H9 (cell line): Measurements from ENCODE around the gene GFI1B. TPM values are rescaled to one million over a fixed set of nuclear protein-coding genes. Genes with fewer than 3 reads are reported as not detected.

Experiments
- DNase-seq: peaks from one replicate; pipeline ENCODE4 v3.0.0-alpha.2; 2017
- H2AFZ ChIP-seq: one replicate; pipeline ENCODE4 v1.6.1; 2013; ENCODE audit warnings: mild to moderate bottlenecking, low read length, control low read depth, moderate library complexity
- H2AK5ac ChIP-seq: 2 replicates; pipeline ENCODE4 v1.6.1; 2013; ENCODE audit warnings: low read length, control low read depth, mixed read lengths; ENCODE audit not compliant: insufficient read length
- H2BK120ac ChIP-seq: one replicate; pipeline ENCODE4 v1.6.1; 2013; ENCODE audit warnings: low read depth, mild to moderate bottlenecking, low read length, control low read depth, inconsistent platforms; ENCODE audit not compliant: poor library complexity, severe bottlenecking
- H2BK12ac ChIP-seq: 2 replicates; pipeline ENCODE4 v1.6.1; 2013; ENCODE audit warnings: low read length, control low read depth, mixed read lengths, low read depth; ENCODE audit not compliant: insufficient read length
- H2BK15ac ChIP-seq: 2 replicates; pipeline ENCODE4 v1.6.1; 2013; ENCODE audit warnings: low read depth, low read length, control low read depth
- H2BK20ac ChIP-seq: one replicate; pipeline ENCODE4 v1.6.1; 2013; ENCODE audit warnings: low read depth, mild to moderate bottlenecking, low read length, control low read depth, inconsistent platforms; ENCODE audit not compliant: poor library complexity, severe bottlenecking
- H2BK5ac ChIP-seq: 2 replicates; pipeline ENCODE4 v1.6.1; 2013; ENCODE audit warnings: low read length, control low read depth, mixed read lengths; ENCODE audit not compliant: insufficient read length
- H3K14ac ChIP-seq: 2 replicates; pipeline ENCODE4 v1.6.1; 2013; ENCODE audit warnings: low read length, control low read depth; ENCODE audit not compliant: insufficient read depth
- H3K18ac ChIP-seq: 2 replicates; pipeline ENCODE4 v1.6.1; 2013; ENCODE audit warnings: low read depth, mild to moderate bottlenecking, mixed read lengths, low read length, control low read depth; ENCODE audit not compliant: insufficient read length
- H3K23ac ChIP-seq: 2 replicates; pipeline ENCODE4 v1.6.1; 2013; ENCODE audit warnings: low read length, control low read depth, mixed read lengths, low read depth; ENCODE audit not compliant: insufficient read length
- H3K23me2 ChIP-seq: 2 replicates; pipeline ENCODE4 v1.6.1; 2013; ENCODE audit warnings: low read depth, mild to moderate bottlenecking, mixed read lengths, low read length, control low read depth; ENCODE audit not compliant: insufficient read length, poor library complexity, severe bottlenecking
- H3K27ac ChIP-seq: 2 replicates; pipeline ENCODE4 v1.5.1; 2013; ENCODE audit warnings: low read length, control low read depth, mixed read lengths, low read depth; ENCODE audit not compliant: insufficient read length
- H3K27me3 ChIP-seq: 2 replicates; pipeline ENCODE4 v1.6.1; 2013; ENCODE audit warnings: low read length, control low read depth, inconsistent platforms; ENCODE audit not compliant: insufficient read depth
- H3K4ac ChIP-seq: 2 replicates; pipeline ENCODE4 v1.6.1; 2013; ENCODE audit warnings: low read depth, mild to moderate bottlenecking, control low read depth, inconsistent platforms, low read length, moderate library complexity
- H3K4me1 ChIP-seq: 2 replicates; pipeline ENCODE4 v1.6.1; 2013; ENCODE audit warnings: low read length, control low read depth, inconsistent platforms; ENCODE audit not compliant: insufficient read depth
- H3K4me2 ChIP-seq: 2 replicates; pipeline ENCODE4 v1.6.1; 2013; ENCODE audit warnings: low read length, control low read depth, mixed read lengths; ENCODE audit not compliant: insufficient read length, insufficient read depth
- H3K56ac ChIP-seq: 2 replicates; pipeline ENCODE4 v1.6.1; 2013; ENCODE audit warnings: low read depth, mild to moderate bottlenecking, mixed read lengths, low read length, control low read depth; ENCODE audit not compliant: insufficient read length
- H3K79me1 ChIP-seq: 2 replicates; pipeline ENCODE4 v1.6.1; 2013; ENCODE audit warnings: low read depth, mild to moderate bottlenecking, moderate library complexity, low read length, control low read depth, inconsistent platforms; ENCODE audit not compliant: insufficient read depth, poor library complexity, severe bottlenecking
- H3K79me2 ChIP-seq: 2 replicates; pipeline ENCODE4 v1.6.1; 2013; ENCODE audit warnings: low read length, control low read depth, inconsistent platforms; ENCODE audit not compliant: insufficient read depth
- H3K9ac ChIP-seq: 2 replicates; pipeline ENCODE4 v1.6.1; 2013; ENCODE audit warnings: low read length, control low read depth, mixed read lengths; ENCODE audit not compliant: insufficient read length; ENCODE audit errors: extremely low read depth
- H3K9me3 ChIP-seq: one replicate; pipeline ENCODE4 v1.6.1; 2013; ENCODE audit warnings: low read depth, low read length, inconsistent platforms; ENCODE audit not compliant: control insufficient read depth
- H3T11ph ChIP-seq: one replicate; pipeline ENCODE4 v1.6.1; 2013; ENCODE audit warnings: mild to moderate bottlenecking, low read length, control low read depth, inconsistent platforms
- H4K20me1 ChIP-seq: one replicate; pipeline ENCODE4 v1.6.1; 2013; ENCODE audit not compliant: control insufficient read depth, insufficient read length, insufficient read depth
- H4K5ac ChIP-seq: 2 replicates; pipeline ENCODE4 v1.6.1; 2013; ENCODE audit warnings: low read depth, mild to moderate bottlenecking, mixed read lengths, low read length, control low read depth; ENCODE audit not compliant: insufficient read length
- H4K8ac ChIP-seq: replicated peaks from 2 replicates; pipeline ENCODE4 v1.6.1; 2013; ENCODE audit warnings: low read length, control low read depth, mixed read lengths, low read depth; ENCODE audit not compliant: insufficient read length
- H4K91ac ChIP-seq: 2 replicates; pipeline ENCODE4 v1.6.1; 2013; ENCODE audit warnings: low read depth, mild to moderate bottlenecking, moderate library complexity, mixed read lengths, low read length, control low read depth; ENCODE audit not compliant: insufficient read length
- H3K27ac Mint-ChIP-seq, 3 experiments: 2 replicates in 2 of 3; 3 replicates in 1 of 3; pipeline ENCODE4 v1.8.0; 2020 to 2021; ENCODE audit warnings: mixed read lengths in 3 of 3, mild to moderate bottlenecking in 1 of 3, moderate library complexity in 1 of 3
- H3K27me3 Mint-ChIP-seq: 2 replicates; pipeline ENCODE4 v1.8.0; 2021; ENCODE audit warnings: low read depth, mild to moderate bottlenecking, moderate library complexity, mixed read lengths
- H3K36me3 Mint-ChIP-seq, 3 experiments: 2 replicates in 2 of 3; 3 replicates in 1 of 3; pipeline ENCODE4 v1.8.0; 2020 to 2021; ENCODE audit warnings: low read depth in 3 of 3, mixed read lengths in 3 of 3; ENCODE audit not compliant: insufficient read depth in 1 of 3
- H3K4me1 Mint-ChIP-seq, 2 experiments: 2 replicates each; pipeline ENCODE4 v1.8.0; 2020; ENCODE audit warnings: mixed read lengths in 2 of 2
- H3K4me3 Mint-ChIP-seq, 2 experiments: 2 replicates in 1 of 2; 3 replicates in 1 of 2; pipeline ENCODE4 v1.8.0; 2020 to 2021; ENCODE audit warnings: mild to moderate bottlenecking in 2 of 2, mixed read lengths in 2 of 2, moderate library complexity in 1 of 2
- H3K9me3 Mint-ChIP-seq, 2 experiments: 2 replicates in 1 of 2; 3 replicates in 1 of 2; pipeline ENCODE4 v1.8.0; 2020; ENCODE audit warnings: mild to moderate bottlenecking in 2 of 2, mixed read lengths in 2 of 2, moderate library complexity in 1 of 2
- CTCF ChIP-seq: fragments of 200-600 bp; sonication (generic); conservative IDR thresholded peaks from 3 replicates; pipeline ENCODE4 v1.8.0; 2021; ENCODE audit warnings: antibody characterized with exemption, mild to moderate bottlenecking
- WGBS: extraction: QIAGEN DNeasy Blood & Tissue Kit; methylation state at CpG from one replicate; pipeline ENCODE4 v1.1.7; 2013; ENCODE audit warnings: missing lambda C conversion rate, low lambda C conversion rate, mixed read lengths; ENCODE audit not compliant: insufficient read length; ENCODE audit errors: extremely low coverage; 5-methylcytosine and 5-hydroxymethylcytosine counted together
- total RNA-seq: library from RNA; stranded (reverse); gene quantifications from 2 replicates; pipeline ENCODE4 v1.2.1, GENCODE V29; 2021

GFI1B gene
- total RNA-seq, 1 experiment from 2014 or later, result not detected

GRCh38 chr9:132935026-132935425 lies 43.5 kb upstream of the GFI1B start:
- H3K4me1 ChIP-seq, result no peaks in the 10 kb centered on the region
- peaks cover 2% of the 10 kb centered on the region; the same call in 1 of the 2 replicates for H3K79me2 ChIP-seq
- no peak overlapping the region for H3T11ph ChIP-seq
- H2BK120ac ChIP-seq, result no peak overlapping the region
- no peak overlapping the region for H3K56ac ChIP-seq
- no peak overlapping the region for H3K4me3 Mint-ChIP-seq
- no peak overlapping the region for H2AK5ac ChIP-seq
- H4K5ac ChIP-seq, result no peak overlapping the region
- no peak overlapping the region for H3K4me2 ChIP-seq
- WGBS, result no CpG with 5 or more reads among the region's 6 CpGs
- H3K4ac ChIP-seq, result no peak overlapping the region
- no peaks in the 10 kb centered on the region for H3K79me1 ChIP-seq
- H4K91ac ChIP-seq, result no peak overlapping the region
- no peak overlapping the region for H3K27ac Mint-ChIP-seq
- H3K23me2 ChIP-seq, result no peaks in the 10 kb centered on the region
- H4K8ac ChIP-seq, result no peak overlapping the region
- H4K20me1 ChIP-seq, result no peaks in the 10 kb centered on the region
- H2AFZ ChIP-seq, result no peak overlapping the region
- H3K9me3 ChIP-seq, result no peaks in the 10 kb centered on the region
- H3K14ac ChIP-seq, result no peak overlapping the region
- H2BK20ac ChIP-seq, result no peak overlapping the region
- H3K27me3 ChIP-seq, result no peaks in the 10 kb centered on the region
- peaks cover 0 to 5% (median 0%) of the 10 kb centered on the region in 3 experiments; a peak in 5 of 7 replicates for H3K36me3 Mint-ChIP-seq
- H2BK5ac ChIP-seq, result no peak overlapping the region
- H3K9me3 Mint-ChIP-seq, result no peaks in the 10 kb centered on the region
- no peak for TF ChIP-seq CTCF
- H3K23ac ChIP-seq, result no peak overlapping the region
- no peak overlapping the region for H2BK12ac ChIP-seq
- no peak overlapping the region for H2BK15ac ChIP-seq
- H3K27ac ChIP-seq, result no peak overlapping the region
- no peaks in the 10 kb centered on the region for H3K27me3 Mint-ChIP-seq
- H3K9ac ChIP-seq, result no peak overlapping the region
- no peak overlapping the region for H3K18ac ChIP-seq
- H3K4me1 Mint-ChIP-seq, result peaks cover 6% of the 10 kb centered on the region in 2 experiments
- DNase-seq, result no peak
